Neural progenitor cell (in vitro differentiated cells): Measurements from ENCODE around the gene LRRC15.

ENCODE experiments used
- EZH2 ChIP-seq: fragments of 200-600 bp; sonication (generic); IDR thresholded peaks from 2 replicates; pipeline ENCODE4 v1.6.1; 2017; ENCODE audit warnings: antibody characterized with exemption, mild to moderate bottlenecking, moderate library complexity
- TF ChIP-seq, protein P1 (sequence below): fragments of 200-600 bp; sonication (generic); IDR thresholded peaks from 2 replicates; pipeline ENCODE4 v1.5.1; 2017; ENCODE audit warnings: antibody characterized with exemption, mild to moderate bottlenecking

GRCh38 chr3:194401346-194401745 lies 31.8 kb upstream of the LRRC15 start:
- TF ChIP-seq, protein P1, sequence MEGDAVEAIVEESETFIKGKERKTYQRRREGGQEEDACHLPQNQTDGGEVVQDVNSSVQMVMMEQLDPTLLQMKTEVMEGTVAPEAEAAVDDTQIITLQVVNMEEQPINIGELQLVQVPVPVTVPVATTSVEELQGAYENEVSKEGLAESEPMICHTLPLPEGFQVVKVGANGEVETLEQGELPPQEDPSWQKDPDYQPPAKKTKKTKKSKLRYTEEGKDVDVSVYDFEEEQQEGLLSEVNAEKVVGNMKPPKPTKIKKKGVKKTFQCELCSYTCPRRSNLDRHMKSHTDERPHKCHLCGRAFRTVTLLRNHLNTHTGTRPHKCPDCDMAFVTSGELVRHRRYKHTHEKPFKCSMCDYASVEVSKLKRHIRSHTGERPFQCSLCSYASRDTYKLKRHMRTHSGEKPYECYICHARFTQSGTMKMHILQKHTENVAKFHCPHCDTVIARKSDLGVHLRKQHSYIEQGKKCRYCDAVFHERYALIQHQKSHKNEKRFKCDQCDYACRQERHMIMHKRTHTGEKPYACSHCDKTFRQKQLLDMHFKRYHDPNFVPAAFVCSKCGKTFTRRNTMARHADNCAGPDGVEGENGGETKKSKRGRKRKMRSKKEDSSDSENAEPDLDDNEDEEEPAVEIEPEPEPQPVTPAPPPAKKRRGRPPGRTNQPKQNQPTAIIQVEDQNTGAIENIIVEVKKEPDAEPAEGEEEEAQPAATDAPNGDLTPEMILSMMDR = no peak
- no peak for TF ChIP-seq EZH2
